K562 (cell line): ENCODE measurements around the gene HSPA8. TPM values are rescaled to one million over a fixed set of nuclear protein-coding genes. Genes with fewer than 3 reads are reported as not detected.

ENCODE experiments used
- CBFB ChIP-seq: sonication (generic); formaldehyde crosslinking; IDR thresholded peaks from 2 replicates; pipeline ENCODE4 v1.4.0; 2020; ENCODE audit warnings: mild to moderate bottlenecking, missing genetic modification reagents
- CBX5 ChIP-seq: IDR thresholded peaks from 2 replicates; pipeline ENCODE4 v1.6.1; 2014; ENCODE audit warnings: low read depth, borderline replicate concordance
- CREBBP ChIP-seq: IDR thresholded peaks from one replicate; pipeline ENCODE4 v1.6.1; 2012; ENCODE audit warnings: low read depth, mild to moderate bottlenecking, control low read depth, inconsistent platforms, low read length
- DPF2 ChIP-seq: fragments of 450-650 bp; IDR thresholded peaks from 2 replicates; pipeline ENCODE4 v1.6.1; 2016
- ESRRA ChIP-seq: fragments of 450-650 bp; IDR thresholded peaks from 2 replicates; pipeline ENCODE4 v1.6.1; 2014; ENCODE audit warnings: low read depth, mild to moderate bottlenecking, moderate library complexity, borderline replicate concordance
- ESRRB ChIP-seq: fragments of 250-450 bp; sonication (Bioruptor Pico); IDR thresholded peaks from 2 replicates; pipeline ENCODE4 v1.5.0; 2020; ENCODE audit warnings: mild to moderate bottlenecking, moderate library complexity, borderline replicate concordance
- HNRNPL ChIP-seq: fragments of 200-400 bp; formaldehyde crosslinking; IDR thresholded peaks from 2 replicates; pipeline ENCODE4 v1.6.1; 2017; ENCODE audit warnings: low read depth, mild to moderate bottlenecking, low read length
- KDM1A ChIP-seq, 2 experiments: fragments of 450-650 bp; IDR thresholded peaks; 2 replicates each; pipeline ENCODE4 v1.6.1; 2016; ENCODE audit warnings: mild to moderate bottlenecking in 2 of 2
- LEF1 ChIP-seq: fragments of 450-650 bp; IDR thresholded peaks from 2 replicates; pipeline ENCODE4 v1.6.1; 2016; ENCODE audit warnings: mild to moderate bottlenecking
- MCM2 ChIP-seq: fragments of 450-650 bp; IDR thresholded peaks from 2 replicates; pipeline ENCODE4 v1.6.1; 2017; ENCODE audit warnings: low read depth, mild to moderate bottlenecking
- MEF2D ChIP-seq: conservative IDR thresholded peaks from 2 replicates; pipeline ENCODE4 v1.6.1; 2016; ENCODE audit warnings: low read depth, missing genetic modification characterization, missing compliant biosample characterization
- NCOA2 ChIP-seq, 2 experiments: fragments of 450-650 bp; IDR thresholded peaks; 2 replicates each; pipeline ENCODE4 v1.6.1; 2018; ENCODE audit warnings: mild to moderate bottlenecking in 2 of 2, moderate library complexity in 1 of 2; ENCODE audit not compliant: partially characterized antibody in 2 of 2
- PHB2 ChIP-seq: fragments of 450-650 bp; IDR thresholded peaks from 2 replicates; pipeline ENCODE4 v1.6.1; 2017; ENCODE audit warnings: low read depth
- RBM22 ChIP-seq: fragments of 200-400 bp; formaldehyde crosslinking; IDR thresholded peaks from 2 replicates; pipeline ENCODE4 v1.6.1; 2018; ENCODE audit warnings: low read length, low read depth; ENCODE audit not compliant: poor library complexity, severe bottlenecking
- RFX7 ChIP-seq: fragments of 250-450 bp; sonication (Bioruptor Pico); IDR thresholded peaks from 2 replicates; pipeline ENCODE4 v1.5.1; 2021; ENCODE audit warnings: mild to moderate bottlenecking
- SFPQ ChIP-seq: fragments of 200-400 bp; formaldehyde crosslinking; IDR thresholded peaks from 2 replicates; pipeline ENCODE4 v1.6.1; 2017; ENCODE audit warnings: mild to moderate bottlenecking, low read depth, low read length, moderate library complexity
- SMARCC2 ChIP-seq: fragments of 450-650 bp; IDR thresholded peaks from 2 replicates; pipeline ENCODE4 v1.6.1; 2017; ENCODE audit warnings: antibody characterized with exemption, moderate library complexity, mild to moderate bottlenecking, low read depth
- STAT5B ChIP-seq: fragments of 250-450 bp; sonication (Bioruptor Pico); IDR thresholded peaks from 2 replicates; pipeline ENCODE4 v1.8.0; 2021; ENCODE audit warnings: mild to moderate bottlenecking, inconsistent platforms
- TAF7 ChIP-seq: fragments of 450-650 bp; IDR thresholded peaks from 2 replicates; pipeline ENCODE4 v1.6.1; 2016; ENCODE audit warnings: missing genetic modification characterization, missing compliant biosample characterization
- TCFL5 ChIP-seq: fragments of 250-450 bp; sonication (Bioruptor Pico); conservative IDR thresholded peaks from 2 replicates; pipeline ENCODE4 v1.6.1; 2021; ENCODE audit warnings: mild to moderate bottlenecking, moderate library complexity, matching md5 sums
- TFAM ChIP-seq: fragments of 250-450 bp; sonication (Bioruptor Pico); conservative IDR thresholded peaks from 2 replicates; pipeline ENCODE4 v1.5.0; 2021; ENCODE audit warnings: mild to moderate bottlenecking, moderate library complexity
- ZBTB5 ChIP-seq: fragments of 450-650 bp; IDR thresholded peaks from 2 replicates; pipeline ENCODE4 v1.6.1; 2017; ENCODE audit warnings: antibody characterized with exemption
- ZFP91 ChIP-seq: sonication (generic); formaldehyde crosslinking; IDR thresholded peaks from 2 replicates; pipeline ENCODE4 v1.8.0; 2022; ENCODE audit warnings: mild to moderate bottlenecking, missing genetic modification reagents
- ZNF408 ChIP-seq: fragments of 250-450 bp; sonication (Bioruptor Pico); IDR thresholded peaks from 2 replicates; pipeline ENCODE4 v1.4.0; 2020; ENCODE audit warnings: low read depth, mild to moderate bottlenecking, moderate library complexity
- polyA plus RNA-seq, 8 experiments: library from polyadenylated mRNA; depleted of rRNA in 4 of 8; stranded (reverse) in 5 of 8; unstranded in 3 of 8; fragments of >200 nt; fragmentation: Nextera tagmentation in 2 of 8; fragmentation: Illumina TruSeq in 1 of 8; extraction: Ambion mirVana in 2 of 8; extraction: Trizol in 1 of 8; gene quantifications; 2 replicates each; pipeline versions ENCODE4 v1.2.1 to v1.2.3, GENCODE V29; 2011 to 2014; ENCODE audit warnings: inconsistent platforms in 1 of 8, missing spikeins in 1 of 8
- total RNA-seq, 7 experiments: library from RNA; depleted of rRNA in 6 of 7; stranded (reverse); fragments of >200 nt in 6 of 7; fragmentation: Illumina TruSeq in 2 of 7; extraction: Trizol in 2 of 7; gene quantifications; 2 replicates each; pipeline versions ENCODE4 v1.2.1 to v1.2.3, GENCODE V29; 2011 to 2021; ENCODE audit warnings: low replicate concordance in 1 of 7

Gene HSPA8
- total and polyA plus RNA-seq, 9 of the 15 experiments (the other 6 are each of a cell fraction or from before 2014, with no cell fraction given): 1,250 to 3,966 (median 2,773) TPM

- TF ChIP-seq SFPQ (no peak), PHB2 (no peak), ESRRB (CRISPR knock-in tag) (no peak), ZFP91 (no peak), KDM1A (IDR thresholded peaks at IDR 0.05) (no peak), TFAM (no peak), RBM22 (no peak), SMARCC2 (no peak), NCOA2 (IDR thresholded peaks at IDR 0.05; ENCODE audit: partially characterized antibody in 2 of 2) (no peak), CBFB (no peak), TCFL5 (CRISPR knock-in tag) (no peak), MCM2 (no peak), TAF7 (no peak), CBX5 (no peak), HNRNPL (no peak), RFX7 (CRISPR knock-in tag) (no peak), LEF1 (no peak), DPF2 (no peak), CREBBP (no peak), STAT5B (CRISPR knock-in tag) (no peak), ZNF408 (CRISPR knock-in tag) (no peak), ESRRA (no peak), ZBTB5 (no peak), MEF2D (tag) (no peak; the same call in 1 of the 2 replicates)
Observed at GRCh38 chr11:123062892-123063825, 1.2 kb upstream of the HSPA8 start (continued).
